Progenitor cell of endocrine pancreas (in vitro differentiated cells): ENCODE data around the gene ZIC3. TPM values are rescaled to one million over a fixed set of nuclear protein-coding genes. Genes with fewer than 3 reads are reported as not detected.

Experiments used
- DNase-seq: peaks from one replicate; pipeline ENCODE4 v3.0.0; 2021; ENCODE audit warnings: low spot score; ENCODE audit not compliant: unreplicated experiment
- H3K27ac Mint-ChIP-seq: 2 replicates; pipeline ENCODE4 v1.8.0; 2021; ENCODE audit warnings: mild to moderate bottlenecking, moderate library complexity, mixed read lengths
- H3K27me3 Mint-ChIP-seq: 2 replicates; pipeline ENCODE4 v1.8.0; 2021; ENCODE audit warnings: mixed read lengths
- H3K36me3 Mint-ChIP-seq: 2 replicates; pipeline ENCODE4 v1.8.0; 2022; ENCODE audit warnings: mixed read lengths; ENCODE audit not compliant: insufficient read depth
- H3K4me1 Mint-ChIP-seq: 2 replicates; pipeline ENCODE4 v1.8.0; 2021; ENCODE audit warnings: low read depth, mixed read lengths
- H3K4me3 Mint-ChIP-seq: 2 replicates; pipeline ENCODE4 v1.8.0; 2021; ENCODE audit warnings: low read depth, mild to moderate bottlenecking, moderate library complexity, mixed read lengths
- H3K9me3 Mint-ChIP-seq: 2 replicates; pipeline ENCODE4 v1.8.0; 2021; ENCODE audit warnings: low read depth, mixed read lengths
- CTCF ChIP-seq: fragments of 200-600 bp; sonication (generic); IDR thresholded peaks from one replicate; pipeline ENCODE4 v1.5.0; 2021; ENCODE audit warnings: antibody characterized with exemption, mild to moderate bottlenecking; ENCODE audit not compliant: unreplicated experiment
- total RNA-seq: library from RNA; stranded (reverse); gene quantifications from 2 replicates; pipeline ENCODE4 v1.2.1, GENCODE V29; 2021

ZIC3 gene
- total RNA-seq, 1 donor from 2014 or later, result 0.10 TPM

GRCh38 chrX:137575596-137576255, 9.8 kb downstream of the ZIC3 start:
- TF ChIP-seq CTCF, result no peak
- no peak for DNase-seq
- Mint-ChIP-seq H3K4me1 (no peaks in the 10 kb centered on the region), H3K27me3 (peaks cover 64% of the 10 kb centered on the region), H3K9me3 (peaks cover 7% of the 10 kb centered on the region), H3K27ac (no peak overlapping the region), H3K36me3 (no peaks in the 10 kb centered on the region), H3K4me3 (no peak overlapping the region)

- Mint-ChIP-seq H3K27me3 (no peaks in the 10 kb centered on the region), H3K4me1 (no peaks in the 10 kb centered on the region), H3K27ac (no peak overlapping the region), H3K9me3 (peaks cover 9% of the 10 kb centered on the region), H3K4me3 (no peak overlapping the region), H3K36me3 (no peaks in the 10 kb centered on the region)
- TF ChIP-seq CTCF, result no peak
- no peak for DNase-seq
Measured at GRCh38 chrX:137587151-137587550, 21.2 kb downstream of the ZIC3 start.

GRCh38 chrX:137600769-137601168, 34.8 kb downstream of the ZIC3 start:
- Mint-ChIP-seq H3K9me3 (peaks cover 25% of the 10 kb centered on the region), H3K4me1 (no peaks in the 10 kb centered on the region)
- no peak for TF ChIP-seq CTCF

More at GRCh38 chrX:137600769-137601168, 34.8 kb downstream of the ZIC3 start:
- Mint-ChIP-seq H3K4me3 (no peak overlapping the region), H3K36me3 (no peaks in the 10 kb centered on the region), H3K27ac (no peak overlapping the region), H3K27me3 (no peaks in the 10 kb centered on the region)
- no peak for DNase-seq
